Measurements from ENCODE around the gene PIM2.

The PIM2 gene

DNA sequence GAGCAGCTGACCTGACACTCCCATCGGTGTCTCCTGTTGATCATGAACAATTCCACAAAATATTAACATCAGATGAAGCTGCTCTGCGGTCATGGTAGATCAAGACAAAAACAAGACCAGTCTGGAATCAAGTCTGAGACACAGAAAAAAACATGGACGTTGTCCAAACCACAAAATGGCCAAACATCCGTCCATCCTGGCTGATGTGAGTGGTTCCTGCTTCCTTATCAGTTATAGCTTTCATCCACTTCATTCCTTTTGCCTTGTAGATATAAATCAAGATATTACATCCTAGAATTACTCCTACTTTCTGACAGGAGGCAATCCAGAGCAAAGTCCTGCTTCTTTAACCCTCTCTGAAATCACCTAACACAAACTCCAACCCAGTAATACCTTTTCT lies 54.6 kb downstream of the PIM2 start:
- DNase-seq (ENCODE audit: low read depth): no peak
